GM12864 (cell line): ENCODE measurements around the gene PPIF.
A peak's percentile ranks its signal among the peaks of the same experiment; 100 is the strongest.

ENCODE experiments used
- DNase-seq: peaks from one replicate; pipeline ENCODE4 v3.0.0-alpha.2; 2011; ENCODE audit warnings: low read depth
- H3K4me3 ChIP-seq: 2 replicates; pipeline ENCODE4 v1.5.1; 2011; ENCODE audit warnings: mild to moderate bottlenecking, low read depth, low read length, control low read depth
- CTCF ChIP-seq: IDR thresholded peaks from 2 replicates; pipeline ENCODE4 v1.5.1; 2011; ENCODE audit warnings: low read depth, mild to moderate bottlenecking, moderate library complexity, low read length, control low read depth, inconsistent platforms; ENCODE audit errors: missing control alignments

PPIF gene

DNA sequence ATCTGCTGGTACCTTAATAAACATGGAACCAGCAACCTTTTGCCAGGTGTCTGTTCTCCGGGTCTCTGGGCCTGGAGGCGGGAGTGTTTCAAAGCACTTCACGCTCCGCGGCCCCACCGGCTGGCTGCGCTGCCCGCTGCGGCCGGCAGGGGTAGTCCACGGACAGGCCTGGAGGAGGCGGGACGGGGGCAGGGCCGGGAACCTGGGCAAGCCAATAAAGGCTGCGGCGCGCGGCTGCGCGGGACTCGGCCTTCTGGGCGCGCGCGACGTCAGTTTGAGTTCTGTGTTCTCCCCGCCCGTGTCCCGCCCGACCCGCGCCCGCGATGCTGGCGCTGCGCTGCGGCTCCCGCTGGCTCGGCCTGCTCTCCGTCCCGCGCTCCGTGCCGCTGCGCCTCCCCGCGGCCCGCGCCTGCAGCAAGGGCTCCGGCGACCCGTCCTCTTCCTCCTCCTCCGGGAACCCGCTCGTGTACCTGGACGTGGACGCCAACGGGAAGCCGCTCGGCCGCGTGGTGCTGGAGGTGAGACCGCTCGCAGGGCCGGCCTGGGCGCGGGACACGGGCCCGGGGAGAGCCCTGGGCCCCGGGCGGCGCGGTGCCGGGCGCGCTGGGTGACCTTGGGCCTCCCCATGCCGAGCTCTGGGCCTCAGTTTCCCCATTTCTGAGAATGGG is at the start of gene PPIF:
PPIF (plus strand) TSS at position 244 of the 668 bp plus-strand sequence; CDS start at position 324, 80 bp downstream.
- H3K4me3 ChIP-seq, result peak within 1 kb of the TSS; percentile 83
- DNase-seq, result peak; percentile 72
- TF ChIP-seq CTCF, result peak; percentile 85

DNA sequence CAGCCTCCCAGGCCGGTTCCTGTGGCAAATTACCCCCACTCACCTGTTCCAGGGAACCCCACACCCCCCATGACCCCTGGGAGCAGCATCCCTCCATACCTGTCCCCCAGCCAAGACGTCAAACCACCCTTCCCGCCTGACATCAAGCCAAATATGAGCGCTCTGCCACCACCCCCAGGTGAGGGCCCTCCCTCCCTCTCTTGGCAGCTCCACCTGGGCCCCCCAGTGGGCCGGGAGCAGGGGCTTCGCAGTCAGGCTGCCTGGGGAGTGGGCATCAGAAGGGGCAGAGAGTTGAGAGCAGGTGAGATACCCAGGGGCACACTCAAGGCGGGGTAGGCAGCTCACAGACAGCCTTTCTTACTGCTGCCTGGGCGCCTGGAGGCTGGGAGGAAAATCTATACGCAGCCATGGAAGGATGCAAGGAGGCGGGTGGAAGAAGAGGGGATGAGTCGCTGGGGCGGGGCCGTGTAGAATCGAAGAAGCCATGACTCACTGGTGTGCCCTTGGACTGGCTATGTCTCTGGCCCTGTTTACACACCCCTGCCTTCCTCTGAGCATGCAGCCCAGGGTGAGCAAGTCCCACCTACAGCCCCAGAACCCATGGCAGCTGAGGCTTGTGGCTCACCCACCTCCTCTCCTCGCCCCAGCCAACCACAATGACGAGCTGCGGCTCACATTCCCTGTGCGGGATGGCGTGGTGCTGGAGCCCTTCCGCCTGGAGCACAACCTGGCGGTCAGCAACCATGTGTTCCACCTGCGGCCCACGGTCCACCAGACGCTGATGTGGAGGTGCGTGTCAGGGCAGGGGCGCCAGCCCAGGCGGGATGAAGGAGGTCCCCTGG is 48.6 kb upstream of the PPIF start:
- no peak for DNase-seq
- no peak for TF ChIP-seq CTCF
- H3K4me3 ChIP-seq, result no peak overlapping the region

DNA sequence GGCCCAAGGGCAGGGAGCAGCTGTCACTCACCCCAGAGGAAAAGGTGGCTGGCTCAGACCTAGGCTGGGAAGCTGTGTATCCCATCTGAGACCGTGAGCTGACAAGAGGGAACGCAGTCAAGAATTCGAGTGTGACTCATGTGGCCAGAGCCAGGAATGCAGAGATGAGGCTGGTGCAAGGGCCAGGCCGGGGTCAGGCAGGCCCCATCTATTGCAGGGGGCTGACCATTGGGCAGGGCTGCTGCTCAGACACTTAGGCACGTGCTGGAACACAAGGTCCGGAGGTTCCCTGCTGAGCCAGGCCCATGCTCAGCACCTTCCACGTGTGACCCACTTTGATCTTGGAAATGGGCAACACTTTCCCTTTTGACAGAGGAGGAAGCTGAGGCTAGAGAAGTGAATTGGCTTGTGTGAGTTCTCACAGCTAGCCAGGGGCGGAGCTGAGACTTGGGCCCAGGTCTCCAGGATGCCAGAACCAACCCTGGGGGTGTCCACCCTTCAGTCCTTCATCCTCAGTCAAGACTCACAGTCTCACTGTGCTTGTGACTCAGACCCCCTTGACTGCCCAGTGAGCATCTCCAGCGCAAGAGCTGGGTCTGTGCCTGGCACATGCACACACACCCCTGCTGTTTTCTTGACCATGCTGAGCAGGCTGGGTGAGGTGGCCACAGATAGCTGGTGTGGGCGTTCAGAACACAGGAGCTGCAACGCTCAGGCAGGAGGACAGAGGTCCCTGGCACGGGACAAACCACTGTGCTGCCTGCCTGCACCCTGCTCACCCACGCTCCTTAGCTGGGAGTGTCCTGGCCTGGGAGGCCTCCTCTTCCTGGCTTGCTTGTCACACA is 47.6 kb upstream of the PPIF start:
- DNase-seq, result no peak
- no peak for TF ChIP-seq CTCF
- H3K4me3 ChIP-seq, result no peak overlapping the region

DNA sequence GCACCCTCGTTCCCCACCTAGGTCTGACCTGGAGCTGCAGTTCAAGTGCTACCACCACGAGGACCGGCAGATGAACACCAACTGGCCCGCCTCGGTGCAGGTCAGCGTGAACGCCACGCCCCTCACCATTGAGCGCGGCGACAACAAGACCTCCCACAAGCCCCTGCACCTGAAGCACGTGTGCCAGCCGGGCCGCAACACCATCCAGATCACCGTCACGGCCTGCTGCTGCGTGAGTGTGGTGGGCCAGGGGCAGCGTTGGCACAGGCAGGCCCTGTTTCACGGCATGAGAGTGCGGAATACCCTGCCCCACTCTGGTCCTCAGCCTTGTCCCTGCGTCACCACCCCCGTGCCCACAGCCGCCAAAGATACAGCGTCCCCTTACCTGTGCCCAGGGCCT is 46.6 kb upstream of the PPIF start:
- no peak for DNase-seq
- no peak for TF ChIP-seq CTCF
- no peak overlapping the region for H3K4me3 ChIP-seq

DNA sequence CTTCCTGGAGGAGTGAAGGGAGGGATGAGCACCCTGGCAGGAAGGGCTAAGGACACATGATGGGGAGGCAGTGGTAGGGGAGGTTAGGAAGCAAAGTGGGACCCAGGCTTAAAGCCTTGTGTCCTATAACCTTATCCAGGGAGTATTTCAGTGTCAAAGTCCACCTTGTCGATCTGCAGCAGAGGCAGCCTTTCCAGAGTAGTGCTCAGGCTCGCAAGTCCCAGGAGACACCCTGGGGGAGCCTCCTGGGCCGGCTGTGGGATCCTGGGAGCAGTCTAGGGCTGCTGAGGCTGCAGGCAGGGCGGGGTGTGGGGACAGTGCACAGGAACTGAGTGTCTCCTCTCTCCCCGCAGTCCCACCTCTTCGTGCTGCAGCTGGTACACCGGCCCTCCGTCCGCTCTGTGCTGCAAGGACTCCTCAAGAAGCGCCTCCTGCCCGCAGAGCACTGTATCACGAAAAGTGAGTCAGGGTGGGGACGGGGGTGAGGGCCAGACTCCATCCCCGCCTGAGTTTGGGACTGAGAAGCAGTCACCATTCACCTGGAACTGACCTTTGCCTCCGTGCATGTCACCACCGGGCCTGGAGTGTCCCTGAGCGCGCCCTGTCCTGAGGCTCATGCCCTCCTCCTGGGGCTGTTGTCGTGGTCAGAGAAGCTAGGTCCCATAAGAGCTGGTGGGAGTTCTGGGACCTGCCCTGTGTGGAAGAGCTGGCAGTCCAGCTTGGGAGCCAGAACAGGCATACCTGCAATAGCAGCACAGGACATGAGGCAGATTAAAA is 45.3 kb upstream of the PPIF start:
- no peak for DNase-seq
- no peak overlapping the region for H3K4me3 ChIP-seq
- no peak for TF ChIP-seq CTCF
